Right lobe of liver (tissue), 6 donors: Measurements from ENCODE around the gene DENND11. TPM values are rescaled to one million over a fixed set of nuclear protein-coding genes. Genes with fewer than 3 reads are reported as not detected.

Experiments used
- ATAC-seq, 4 donors: fragments of 200-7000 bp; cut with Tn5 transposase; one replicate each; pipeline ENCODE4 v1.9.1; 2020; ENCODE audit warnings: mild to moderate bottlenecking in 4 of 4, moderate library complexity in 4 of 4
- DNase-seq, 3 donors: peaks; one replicate each; pipeline ENCODE4 v3.0.0-alpha.2; 2020
- H3K27ac ChIP-seq, 3 donors: fragments of 200-600 bp; one replicate each; pipeline ENCODE4 v1.8.0; 2022
- H3K27me3 ChIP-seq, 2 donors: fragments of 200-600 bp; one replicate each; pipeline ENCODE4 v1.8.0; 2022
- H3K36me3 ChIP-seq, 4 donors: fragments of 200-600 bp; sonication (generic) in 1 of 4; one replicate each; pipeline versions ENCODE4 v1.5.1 to v1.8.0; 2017 to 2022; ENCODE audit warnings: control low read depth in 1 of 4
- H3K4me1 ChIP-seq, 4 donors: fragments of 200-600 bp; sonication (generic) in 1 of 4; one replicate each; pipeline versions ENCODE4 v1.5.1 to v1.8.0; 2017 to 2022; ENCODE audit warnings: control low read depth in 1 of 4
- H3K4me3 ChIP-seq, 3 donors: fragments of 200-600 bp; one replicate each; pipeline ENCODE4 v1.8.0; 2022
- H3K9me3 ChIP-seq, 4 donors: fragments of 200-600 bp; sonication (generic) in 1 of 4; one replicate each; pipeline versions ENCODE4 v1.5.1 to v1.8.0; 2017 to 2022; ENCODE audit warnings: control low read depth in 1 of 4
- POLR2A ChIP-seq: fragments of 450-650 bp; IDR thresholded peaks from one replicate; pipeline ENCODE4 v1.6.1; 2017; ENCODE audit warnings: antibody characterized with exemption, mild to moderate bottlenecking
- WGBS: methylation state at CpG from one replicate; pipeline ENCODE4 v1.1.6; 2018; ENCODE audit warnings: low coverage, low lambda C conversion rate; ENCODE audit not compliant: insufficient coverage; ENCODE audit errors: missing lambda C conversion rate; 5-methylcytosine and 5-hydroxymethylcytosine counted together
- intact Hi-C, 2 donors: fragments of 100-400 bp; cut with DNase I; formaldehyde crosslinking; loops; one replicate each; pipeline versions ENCODE4 v1.11.2 to v1.14.1; 2022
- total RNA-seq, 6 experiments: library from RNA; depleted of rRNA in 2 of 6; stranded (reverse); fragments of >200 nt in 2 of 6; fragmentation: NEBNext Ultra II Directional in 3 of 6; extraction: Animal tissue kit (Norgen Biotek cat#: 25700) in 3 of 6; gene quantifications; one replicate each; pipeline versions ENCODE4 v1.1.0 to v1.2.4, GENCODE V29; 2016 to 2023
- TF ChIP-seq, protein P1 (sequence below), 4 donors: fragments of 200-600 bp in 3 of 4; fragments of 450-650 bp in 1 of 4; IDR thresholded peaks; one replicate each; pipeline versions ENCODE4 v1.5.1 to v1.8.0; 2016 to 2022; ENCODE audit warnings: antibody characterized with exemption in 4 of 4, mild to moderate bottlenecking in 2 of 4
- donor health status: DM: no; HTN: yes; CAD: no.
- donor health status: DM: no; HTN: no; CAD: no.
- donor health status: DM: no; HTN: no; CAD: no.
- donor health status: DM: no; HTN: yes; CAD: no.
- donor health status: DM: no; HTN: yes; CAD: no.

The DENND11 gene
- total RNA-seq, 6 experiments from 2014 or later: 24.4 to 30.8 (median 26.3) TPM

DNA sequence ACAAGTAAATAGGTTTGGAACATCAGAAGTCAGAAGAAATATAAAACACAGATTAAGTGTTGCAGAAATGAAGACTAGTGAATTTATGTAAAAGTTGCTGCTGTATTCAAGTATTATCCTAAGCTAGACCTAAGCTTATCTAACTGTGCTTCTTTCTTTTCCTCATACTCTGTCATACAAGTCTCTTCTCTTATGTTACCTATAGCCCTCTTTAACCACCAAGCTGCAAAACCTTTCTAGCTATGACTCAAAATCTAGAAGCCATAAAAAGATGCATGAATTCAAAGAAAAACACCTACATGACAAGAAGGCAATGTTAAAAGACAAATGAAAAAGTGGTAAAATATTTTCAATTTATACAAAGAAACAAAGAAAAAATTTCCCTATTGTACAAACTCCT, 23.0 kb downstream of the DENND11 start:
- no peak overlapping the region for H3K4me3 ChIP-seq
- no peak overlapping the region for H3K27ac ChIP-seq
- no peak for ATAC-seq
- intact Hi-C loops: no loop called here
- DNase-seq: no peak
- no peaks in the 10 kb centered on the region for H3K9me3 ChIP-seq
- no peaks in the 10 kb centered on the region for H3K4me1 ChIP-seq
- H3K36me3 ChIP-seq: peaks cover 0 to 6% (median 0%) of the 10 kb centered on the region in 4 donors
- TF ChIP-seq, protein P1, sequence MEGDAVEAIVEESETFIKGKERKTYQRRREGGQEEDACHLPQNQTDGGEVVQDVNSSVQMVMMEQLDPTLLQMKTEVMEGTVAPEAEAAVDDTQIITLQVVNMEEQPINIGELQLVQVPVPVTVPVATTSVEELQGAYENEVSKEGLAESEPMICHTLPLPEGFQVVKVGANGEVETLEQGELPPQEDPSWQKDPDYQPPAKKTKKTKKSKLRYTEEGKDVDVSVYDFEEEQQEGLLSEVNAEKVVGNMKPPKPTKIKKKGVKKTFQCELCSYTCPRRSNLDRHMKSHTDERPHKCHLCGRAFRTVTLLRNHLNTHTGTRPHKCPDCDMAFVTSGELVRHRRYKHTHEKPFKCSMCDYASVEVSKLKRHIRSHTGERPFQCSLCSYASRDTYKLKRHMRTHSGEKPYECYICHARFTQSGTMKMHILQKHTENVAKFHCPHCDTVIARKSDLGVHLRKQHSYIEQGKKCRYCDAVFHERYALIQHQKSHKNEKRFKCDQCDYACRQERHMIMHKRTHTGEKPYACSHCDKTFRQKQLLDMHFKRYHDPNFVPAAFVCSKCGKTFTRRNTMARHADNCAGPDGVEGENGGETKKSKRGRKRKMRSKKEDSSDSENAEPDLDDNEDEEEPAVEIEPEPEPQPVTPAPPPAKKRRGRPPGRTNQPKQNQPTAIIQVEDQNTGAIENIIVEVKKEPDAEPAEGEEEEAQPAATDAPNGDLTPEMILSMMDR (IDR thresholded peaks at IDR 0.05): no peak
- TF ChIP-seq POLR2A: no peak
- no peaks in the 10 kb centered on the region for H3K27me3 ChIP-seq

- Histone ChIP-seq H3K9me3 (no peaks in the 10 kb centered on the region), H3K36me3 (peaks cover 0 to 4% (median 0%) of the 10 kb centered on the region in 4 donors), H3K4me1 (no peaks in the 10 kb centered on the region), H3K27me3 (no peaks in the 10 kb centered on the region), H3K4me3 (no peak overlapping the region), H3K27ac (no peak overlapping the region)
- 31% methylated on average over 3 of the region's 3 CpGs for WGBS
- ATAC-seq (no peak), DNase-seq (no peak)
- no peak for TF ChIP-seq POLR2A
- TF ChIP-seq, protein P1 (IDR thresholded peaks at IDR 0.05): no peak
- intact Hi-C loops: no loop called here
Measured at GRCh38 chr7:141676618-141677017, 25.3 kb downstream of the DENND11 start.

- ATAC-seq: peak in 2 of 4 donors; percentile 33 to 46
- intact Hi-C loops: no loop called here
- Histone ChIP-seq H3K27ac (no peak overlapping the region), H3K27me3 (no peaks in the 10 kb centered on the region), H3K9me3 (no peaks in the 10 kb centered on the region), H3K4me1 (no peaks in the 10 kb centered on the region), H3K4me3 (no peak overlapping the region), H3K36me3 (peaks cover 0 to 4% (median 0%) of the 10 kb centered on the region in 4 donors)
- no peak for TF ChIP-seq POLR2A
- TF ChIP-seq, protein P1 (IDR thresholded peaks at IDR 0.05): no peak
- 80% methylated on average over 6 of the region's 6 CpGs for WGBS
- no peak for DNase-seq
Measured at GRCh38 chr7:141675436-141676215, 26.3 kb downstream of the DENND11 start.

DNA sequence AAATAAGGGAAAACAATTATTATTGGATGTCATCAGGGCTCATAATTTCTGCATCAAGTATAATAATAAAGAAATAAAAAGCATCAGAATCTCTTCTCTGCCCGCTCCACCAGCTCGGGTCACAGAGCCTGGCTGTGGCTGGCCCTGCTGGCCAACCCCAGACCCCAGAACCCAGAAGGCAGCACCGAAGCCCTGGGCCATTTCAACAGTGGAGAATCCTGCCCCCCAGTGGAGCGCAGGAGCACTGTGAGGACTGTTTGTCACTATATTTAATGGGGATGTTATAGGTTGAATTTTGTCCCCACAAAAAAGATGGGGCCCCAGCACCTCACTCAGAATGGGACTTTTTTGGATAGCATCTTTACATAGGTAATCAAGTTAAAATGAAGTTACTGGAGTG, 27.3 kb downstream of the DENND11 start:
- intact Hi-C loops: no loop called here
- peak; percentile 62 to 73 (median 72) for ATAC-seq

More for the DNA sequence above, 27.3 kb downstream of the DENND11 start:
- TF ChIP-seq, protein P1 (IDR thresholded peaks at IDR 0.05): peak; percentile 17 to 41 (median 36)
- TF ChIP-seq POLR2A: no peak
- H3K9me3 ChIP-seq: no peaks in the 10 kb centered on the region
- H3K36me3 ChIP-seq: peaks cover 0 to 4% (median 0%) of the 10 kb centered on the region in 4 donors
- no peaks in the 10 kb centered on the region for H3K4me1 ChIP-seq
- DNase-seq: no peak
- H3K4me3 ChIP-seq: no peak overlapping the region
- no peaks in the 10 kb centered on the region for H3K27me3 ChIP-seq
- WGBS: 76% methylated on average over 3 of the region's 4 CpGs
- no peak overlapping the region for H3K27ac ChIP-seq
